ENCODE measurements around the gene TERT. TPM values are rescaled to one million over a fixed set of nuclear protein-coding genes. Genes with fewer than 3 reads are reported as not detected.

TERT gene
- total and polyA plus RNA-seq, 2 of the 4 experiments (the other 2 are of a cell fraction): not detected

GRCh38 chr5:1257841-1258240 lies 37.0 kb downstream of the TERT start:
- intact Hi-C loops (cut with micrococcal nuclease) (no loop called here), dilution Hi-C loops (cut with HindIII; ENCODE audit: low sequenced_read_pairs, unreplicated experiment) (no loop called here), in situ Hi-C loops (cut with MboI; ENCODE audit: low sequenced_read_pairs) (no loop called here)
- Histone ChIP-seq H3K79me1 (ENCODE audit: low read depth in 1 of 2, low read length in 2 of 2) (no peaks in the 10 kb centered on the region), H2AK9ac (replicated peaks; ENCODE audit: low read depth, low read length, poor library complexity) (no peak overlapping the region), H4K5ac (ENCODE audit: low read depth, low read length) (no peak overlapping the region), H3K9ac (ENCODE audit: low read depth, low read length) (no peak overlapping the region), H3K14ac (replicated peaks; ENCODE audit: low read depth, low read length) (no peak overlapping the region), H3K4me2 (ENCODE audit: low read depth, low read length) (no peak overlapping the region), H3K4me3 (ENCODE audit: insufficient read depth, low read depth, low read length) (no peak overlapping the region), H2BK120ac (ENCODE audit: low read depth, low read length) (no peak overlapping the region), H3K23ac (ENCODE audit: low read depth, low read length) (no peak overlapping the region), H4K91ac (ENCODE audit: insufficient read depth, low read depth, low read length) (no peak overlapping the region), H2BK15ac (ENCODE audit: low read depth, low read length) (no peak overlapping the region), H3K9me3 (ENCODE audit: control insufficient read depth, insufficient read depth, low read length) (peaks cover 33% of the 10 kb centered on the region), H2BK20ac (ENCODE audit: low read depth, low read length) (no peak overlapping the region), H3K27ac (ENCODE audit: insufficient read depth, low read length) (no peak overlapping the region), H3K9me1 (ENCODE audit: insufficient read depth, low read length) (no peaks in the 10 kb centered on the region), H3K56ac (ENCODE audit: extremely low read depth, insufficient read depth, low read length) (no peak overlapping the region), H4K8ac (ENCODE audit: low read depth in 2 of 2, low read length in 2 of 2) (no peak overlapping the region), H3K4me1 (ENCODE audit: control insufficient read depth, insufficient read depth, low read length) (no peaks in the 10 kb centered on the region), H3K27me3 (ENCODE audit: control insufficient read depth, insufficient read depth, low read length) (no peaks in the 10 kb centered on the region), H3K36me3 (ENCODE audit: control insufficient read depth, insufficient read depth, low read length) (no peaks in the 10 kb centered on the region), H2AFZ (replicated peaks; ENCODE audit: low read length, poor library complexity) (no peak overlapping the region), H3K4ac (ENCODE audit: low read depth, low read length) (no peak overlapping the region), H2BK5ac (ENCODE audit: low read depth, low read length, poor library complexity, severe bottlenecking) (no peak overlapping the region), H4K20me1 (ENCODE audit: insufficient read depth, low read length) (no peaks in the 10 kb centered on the region), H3K18ac (ENCODE audit: low read depth, low read length) (no peak overlapping the region), H2AK5ac (ENCODE audit: low read depth, low read length) (no peak overlapping the region)
- no peak for ATAC-seq (ENCODE audit: low read depth)
- BruUV-seq (replicated peaks): no TSS peak
- ChIA-PET POLR2A (ENCODE audit: unreplicated experiment) (no interaction called here), CTCF (no interaction called here)
- no peak for DNase-seq
- 40% methylated on average over 1 of the region's 13 CpGs; no CpG with 5 or more reads in 1 of the 2 experiments for whole genome bisulfite sequencing, 2 experiments (ENCODE audit: extremely low coverage in 2 of 2, insufficient read length in 1 of 2)
- TF ChIP-seq SMC3 (IDR thresholded peaks at IDR 0.05; ENCODE audit: low read depth, low read length) (no peak), BHLHE40 (IDR thresholded peaks at IDR 0.05; ENCODE audit: low read depth, low read length) (no peak), POLR2A (IDR thresholded peaks at IDR 0.05; ENCODE audit: low read depth, low read length) (no peak), MXI1 (IDR thresholded peaks at IDR 0.05; ENCODE audit: borderline replicate concordance, low read depth, low read length) (no peak), MAFK (IDR thresholded peaks at IDR 0.05; ENCODE audit: low read depth, low read length) (no peak), USF2 (IDR thresholded peaks at IDR 0.05; ENCODE audit: low read depth, low read length) (no peak), RCOR1 (IDR thresholded peaks at IDR 0.05; ENCODE audit: insufficient replicate concordance, low read length) (no peak), MAZ (IDR thresholded peaks at IDR 0.05; ENCODE audit: borderline replicate concordance, low read depth, low read length) (no peak), CHD1 (IDR thresholded peaks at IDR 0.05; ENCODE audit: low read depth, low read length) (no peak), RAD21 (IDR thresholded peaks at IDR 0.05; ENCODE audit: low read length) (no peak), FOS (IDR thresholded peaks at IDR 0.05; ENCODE audit: low read depth, low read length) (no peak), ELK1 (IDR thresholded peaks at IDR 0.05; ENCODE audit: borderline replicate concordance, low read depth, low read length) (no peak), NFE2L2 (IDR thresholded peaks at IDR 0.05; ENCODE audit: low read depth, low read length) (no peak), CTCF (conservative IDR thresholded peaks at IDR 0.05; ENCODE audit: low read depth, low read length) (no peak), CEBPB (IDR thresholded peaks at IDR 0.05; ENCODE audit: low read depth, low read length) (no peak), RFX5 (IDR thresholded peaks at IDR 0.05; ENCODE audit: low read depth, low read length) (no peak)
